Loucy (cell line): ENCODE measurements around the gene SH2D3C.

ENCODE experiments used
- CTCF ChIP-seq: fragments of 200-600 bp; sonication (generic); conservative IDR thresholded peaks from 2 replicates; pipeline ENCODE4 v1.5.1; 2014; ENCODE audit warnings: mild to moderate bottlenecking, antibody characterized with exemption, low read length
- EZH2phosphoT487 ChIP-seq: fragments of 200-600 bp; IDR thresholded peaks from 2 replicates; pipeline ENCODE4 v1.6.1; 2018; ENCODE audit warnings: antibody characterized with exemption, mild to moderate bottlenecking, moderate library complexity, borderline replicate concordance

GRCh38 chr9:127733614-127734013 lies 44.9 kb downstream of the SH2D3C start:
- no peak for TF ChIP-seq CTCF
- no peak for TF ChIP-seq EZH2phosphoT487
